Measurements from ENCODE around the gene SLC13A5. TPM values are rescaled to one million over a fixed set of nuclear protein-coding genes. Genes with fewer than 3 reads are reported as not detected.

SLC13A5 gene
- total RNA-seq, 4 donors from 2014 or later: 0.39 TPM; not detected in 3

DNA sequence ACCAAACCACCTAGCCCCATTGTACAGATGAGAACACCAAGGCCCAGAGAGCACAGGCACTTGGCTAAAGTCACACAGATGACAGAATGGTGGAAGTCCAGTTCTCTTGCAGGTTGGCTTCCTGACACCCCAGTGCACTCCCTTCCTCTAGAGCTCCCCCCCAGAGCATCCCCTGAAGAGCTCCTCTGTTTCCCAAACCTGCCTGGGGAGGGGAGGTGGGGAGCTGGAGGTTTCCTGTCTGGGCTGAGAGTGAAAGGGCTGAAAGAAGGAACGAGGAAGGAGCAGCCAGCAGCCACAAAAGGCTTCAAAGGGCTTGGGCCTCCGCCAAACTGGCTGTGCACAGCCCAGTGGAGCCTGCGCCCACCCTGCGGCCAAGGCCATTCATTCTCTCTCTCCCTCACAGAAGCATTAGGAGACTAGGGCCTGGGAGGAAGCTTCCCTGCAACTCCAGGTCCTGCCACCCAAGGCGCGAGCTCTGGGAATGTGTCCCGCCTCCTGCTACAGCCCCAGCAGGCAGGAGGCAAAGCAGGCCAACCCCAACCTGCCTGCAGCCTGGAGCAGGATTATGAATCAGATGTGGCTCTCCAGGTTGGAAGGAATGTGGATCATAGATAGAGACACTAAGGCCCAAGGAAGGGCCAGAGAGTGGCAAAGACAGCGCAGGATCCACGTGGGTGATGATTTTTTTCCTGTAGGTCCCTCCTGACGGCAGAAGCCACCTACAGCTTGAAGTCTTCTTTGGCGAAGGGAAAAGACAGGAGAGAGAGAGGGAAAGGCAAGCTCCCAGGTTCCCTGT lies 913 bp downstream of the SLC13A5 start:
- no peak overlapping the region for H3K27ac ChIP-seq
- peaks cover 0 to 28% (median 0%) of the 10 kb centered on the region in 3 donors for H3K9me3 ChIP-seq
- WGBS, 2 donors (ENCODE audit: low coverage in 1 of 2): 20 to 50% methylated on average over 1 to 2 of the region's 11 CpGs
- peaks cover 87% of the 10 kb centered on the region for H3K27me3 ChIP-seq
- TF ChIP-seq POLR2A (IDR thresholded peaks at IDR 0.05) (no peak), EP300 (IDR thresholded peaks at IDR 0.05) (no peak), POLR2AphosphoS5 (IDR thresholded peaks at IDR 0.05) (no peak)
- TF ChIP-seq, protein P1, sequence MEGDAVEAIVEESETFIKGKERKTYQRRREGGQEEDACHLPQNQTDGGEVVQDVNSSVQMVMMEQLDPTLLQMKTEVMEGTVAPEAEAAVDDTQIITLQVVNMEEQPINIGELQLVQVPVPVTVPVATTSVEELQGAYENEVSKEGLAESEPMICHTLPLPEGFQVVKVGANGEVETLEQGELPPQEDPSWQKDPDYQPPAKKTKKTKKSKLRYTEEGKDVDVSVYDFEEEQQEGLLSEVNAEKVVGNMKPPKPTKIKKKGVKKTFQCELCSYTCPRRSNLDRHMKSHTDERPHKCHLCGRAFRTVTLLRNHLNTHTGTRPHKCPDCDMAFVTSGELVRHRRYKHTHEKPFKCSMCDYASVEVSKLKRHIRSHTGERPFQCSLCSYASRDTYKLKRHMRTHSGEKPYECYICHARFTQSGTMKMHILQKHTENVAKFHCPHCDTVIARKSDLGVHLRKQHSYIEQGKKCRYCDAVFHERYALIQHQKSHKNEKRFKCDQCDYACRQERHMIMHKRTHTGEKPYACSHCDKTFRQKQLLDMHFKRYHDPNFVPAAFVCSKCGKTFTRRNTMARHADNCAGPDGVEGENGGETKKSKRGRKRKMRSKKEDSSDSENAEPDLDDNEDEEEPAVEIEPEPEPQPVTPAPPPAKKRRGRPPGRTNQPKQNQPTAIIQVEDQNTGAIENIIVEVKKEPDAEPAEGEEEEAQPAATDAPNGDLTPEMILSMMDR (IDR thresholded peaks at IDR 0.05): no peak
- peaks cover 0 to 14% (median 3%) of the 10 kb centered on the region in 3 donors for H3K4me1 ChIP-seq
- no peaks in the 10 kb centered on the region for H3K36me3 ChIP-seq
- no peak for ATAC-seq
- no peak overlapping the region for H3K4me3 ChIP-seq

DNA sequence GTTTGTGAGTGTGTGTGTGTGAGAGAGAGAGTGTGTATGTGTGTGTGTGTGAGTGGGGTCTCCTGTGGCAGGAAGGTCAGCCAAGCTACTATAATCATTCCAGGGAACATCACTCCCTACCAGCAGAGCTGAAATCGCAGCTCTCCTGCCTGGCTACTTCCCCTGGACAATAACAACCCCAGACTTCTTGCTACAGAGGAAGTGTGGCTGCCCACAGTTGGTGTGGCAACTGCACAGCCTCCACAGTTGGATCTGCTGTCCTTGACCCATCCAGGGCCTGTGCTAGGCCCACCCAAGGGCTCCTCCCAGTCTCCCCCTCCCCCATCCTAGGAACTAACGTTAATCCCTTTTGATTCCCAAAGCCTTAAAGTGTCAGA lies 1.5 kb downstream of the SLC13A5 start:
- WGBS, 2 donors (ENCODE audit: low coverage in 1 of 2): 33 to 67% methylated on average over 1 of the region's 2 CpGs
- peaks cover 0 to 14% (median 3%) of the 10 kb centered on the region in 3 donors for H3K4me1 ChIP-seq
- TF ChIP-seq EP300 (IDR thresholded peaks at IDR 0.05): no peak
- TF ChIP-seq POLR2A (IDR thresholded peaks at IDR 0.05): no peak
- TF ChIP-seq, protein P1 (IDR thresholded peaks at IDR 0.05): no peak
- no peak for TF ChIP-seq POLR2AphosphoS5 (IDR thresholded peaks at IDR 0.05)
- no peaks in the 10 kb centered on the region for H3K36me3 ChIP-seq
- no peak for ATAC-seq
- no peak overlapping the region for H3K27ac ChIP-seq
- peaks cover 93% of the 10 kb centered on the region for H3K27me3 ChIP-seq
- H3K9me3 ChIP-seq: peaks cover 0 to 28% (median 0%) of the 10 kb centered on the region in 3 donors
- no peak overlapping the region for H3K4me3 ChIP-seq

DNA sequence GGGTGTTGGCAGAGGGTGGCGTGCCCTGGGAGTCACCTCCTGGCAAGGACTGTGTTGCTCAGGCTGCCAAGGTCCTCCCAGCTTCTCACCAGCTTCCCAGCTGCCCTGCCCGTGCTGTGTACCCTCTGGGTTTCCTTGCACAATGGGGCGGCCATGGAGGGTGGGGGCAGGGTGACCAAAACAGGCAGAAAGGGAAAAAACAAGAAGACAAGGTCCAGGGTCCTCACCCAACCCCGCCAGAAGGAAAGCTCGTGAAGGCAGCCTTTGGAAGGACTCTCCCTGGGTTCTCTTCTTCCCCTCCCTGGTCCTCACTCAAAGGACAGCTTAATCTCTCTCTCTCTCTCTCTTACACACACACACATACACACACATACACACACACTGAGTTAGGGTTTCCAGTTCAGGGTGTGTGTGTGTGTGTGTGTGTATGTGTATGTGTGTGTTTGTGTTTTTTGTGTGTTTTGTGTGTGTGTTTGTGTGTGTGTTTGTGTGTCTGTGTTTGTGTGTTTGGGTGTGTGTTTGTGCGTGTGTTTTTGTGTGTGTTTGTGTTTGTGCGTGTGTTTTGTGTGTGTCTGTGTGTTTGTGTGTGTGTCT lies 2.0 kb downstream of the SLC13A5 start:
- H3K4me1 ChIP-seq: peaks cover 0 to 14% (median 3%) of the 10 kb centered on the region in 3 donors
- TF ChIP-seq POLR2AphosphoS5 (IDR thresholded peaks at IDR 0.05) (no peak), POLR2A (IDR thresholded peaks at IDR 0.05) (no peak), EP300 (IDR thresholded peaks at IDR 0.05) (no peak)
- TF ChIP-seq, protein P1 (IDR thresholded peaks at IDR 0.05): no peak
- H3K36me3 ChIP-seq: no peaks in the 10 kb centered on the region
- no peak overlapping the region for H3K4me3 ChIP-seq
- no peak overlapping the region for H3K27ac ChIP-seq
- H3K27me3 ChIP-seq: peaks cover 97% of the 10 kb centered on the region
- 60 to 80% methylated on average over 2 to 3 of the region's 7 CpGs for whole genome bisulfite sequencing, 2 donors (ENCODE audit: low coverage in 1 of 2)
- no peak for ATAC-seq
- H3K9me3 ChIP-seq: peaks cover 0 to 26% (median 0%) of the 10 kb centered on the region in 3 donors

DNA sequence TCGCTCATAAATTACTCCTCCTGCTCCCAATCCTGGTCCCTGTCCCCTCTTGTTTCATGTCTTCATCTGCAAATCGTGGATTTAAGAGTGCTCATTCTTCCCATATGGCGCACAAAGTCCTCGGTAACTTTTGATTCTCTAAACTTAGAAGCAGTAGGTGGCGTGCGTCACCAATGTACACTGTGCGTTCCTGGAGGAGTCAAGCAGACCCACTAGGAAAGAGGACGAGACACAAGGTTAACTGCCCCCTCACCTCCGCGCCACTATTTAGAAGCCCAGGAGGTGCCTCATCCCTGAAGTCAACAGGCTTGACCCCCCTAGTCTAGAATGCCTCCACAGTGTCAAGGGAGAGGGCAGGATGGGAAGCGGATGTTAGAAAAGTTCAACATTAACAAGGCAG lies 2.9 kb downstream of the SLC13A5 start:
- H3K27me3 ChIP-seq: peaks cover 91% of the 10 kb centered on the region
- H3K4me3 ChIP-seq: no peak overlapping the region
- no peaks in the 10 kb centered on the region for H3K36me3 ChIP-seq
- peaks cover 0 to 17% (median 0%) of the 10 kb centered on the region in 3 donors for H3K9me3 ChIP-seq
- TF ChIP-seq, protein P1 (IDR thresholded peaks at IDR 0.05): no peak
- TF ChIP-seq POLR2AphosphoS5 (IDR thresholded peaks at IDR 0.05): no peak
- no peak for TF ChIP-seq POLR2A (IDR thresholded peaks at IDR 0.05)
- TF ChIP-seq EP300 (IDR thresholded peaks at IDR 0.05): no peak
- WGBS, 2 donors (ENCODE audit: low coverage in 1 of 2): 45 to 75% methylated on average over 4 to 8 of the region's 11 CpGs
- ATAC-seq: no peak
- H3K27ac ChIP-seq: no peak overlapping the region
- peaks cover 0 to 14% (median 3%) of the 10 kb centered on the region in 3 donors for H3K4me1 ChIP-seq
